Neural progenitor cell (in vitro differentiated cells): ENCODE results near the gene ANKRD11. TPM values are rescaled to one million over a fixed set of nuclear protein-coding genes. Genes with fewer than 3 reads are reported as not detected.
"Not testable (repeated sequence)": the region's sequence is repeated elsewhere in the genome, so short reads cannot be mapped to it uniquely, and the experiment has no call there.

ENCODE experiments used
- DNase-seq: peaks from one replicate; pipeline ENCODE4 v3.0.0-alpha.2; 2016; ENCODE audit warnings: low spot score
- H2AFZ ChIP-seq: fragments of 200-600 bp; sonication (generic); replicated peaks from 2 replicates; pipeline ENCODE4 v1.6.1; 2016; ENCODE audit warnings: antibody characterized with exemption
- H3F3A ChIP-seq: fragments of 200-600 bp; sonication (generic); 2 replicates; pipeline ENCODE4 v1.6.1; 2016; ENCODE audit warnings: antibody characterized with exemption, low read depth
- H3K27ac ChIP-seq: fragments of 200-600 bp; sonication (generic); 2 replicates; pipeline ENCODE4 v1.5.1; 2016; ENCODE audit warnings: mild to moderate bottlenecking
- H3K27me3 ChIP-seq: fragments of 200-600 bp; sonication (generic); 2 replicates; pipeline ENCODE4 v1.6.1; 2016; ENCODE audit warnings: mild to moderate bottlenecking, moderate library complexity
- H3K36me3 ChIP-seq: fragments of 200-600 bp; sonication (generic); 2 replicates; pipeline ENCODE4 v1.5.1; 2016
- H3K4me1 ChIP-seq: fragments of 200-600 bp; sonication (generic); 2 replicates; pipeline ENCODE4 v1.6.1; 2016; ENCODE audit warnings: mixed run types
- H3K4me2 ChIP-seq: fragments of 200-600 bp; sonication (generic); 2 replicates; pipeline ENCODE4 v1.6.1; 2016
- H3K4me3 ChIP-seq: fragments of 200-600 bp; sonication (generic); 2 replicates; pipeline ENCODE4 v1.5.1; 2016
- H3K79me2 ChIP-seq: fragments of 200-600 bp; sonication (generic); 2 replicates; pipeline ENCODE4 v1.6.1; 2016; ENCODE audit warnings: low read depth
- H3K9ac ChIP-seq: fragments of 200-600 bp; sonication (generic); 2 replicates; pipeline ENCODE4 v1.6.1; 2016
- H3K9me3 ChIP-seq: fragments of 200-600 bp; sonication (generic); 2 replicates; pipeline ENCODE4 v1.5.1; 2016; ENCODE audit warnings: low read depth
- H4K20me1 ChIP-seq: fragments of 200-600 bp; sonication (generic); 2 replicates; pipeline ENCODE4 v1.6.1; 2016; ENCODE audit warnings: low read depth
- H3K27ac Mint-ChIP-seq: 3 replicates; pipeline ENCODE4 v1.8.0; 2021; ENCODE audit warnings: mixed read lengths
- H3K27me3 Mint-ChIP-seq: 2 replicates; pipeline ENCODE4 v1.8.0; 2022; ENCODE audit warnings: low read depth, mild to moderate bottlenecking, inconsistent platforms, moderate library complexity, mixed read lengths; ENCODE audit not compliant: insufficient read depth
- H3K36me3 Mint-ChIP-seq: 3 replicates; pipeline ENCODE4 v1.8.0; 2021; ENCODE audit warnings: mixed read lengths
- H3K4me1 Mint-ChIP-seq: 3 replicates; pipeline ENCODE4 v1.8.0; 2021; ENCODE audit warnings: mixed read lengths
- H3K4me3 Mint-ChIP-seq: 3 replicates; pipeline ENCODE4 v1.8.0; 2021; ENCODE audit warnings: mild to moderate bottlenecking, moderate library complexity, mixed read lengths
- H3K9me3 Mint-ChIP-seq: 3 replicates; pipeline ENCODE4 v1.8.0; 2020; ENCODE audit warnings: mixed read lengths
- CTCF ChIP-seq: fragments of 200-600 bp; sonication (generic); IDR thresholded peaks from 2 replicates; pipeline ENCODE4 v1.5.1; 2017; ENCODE audit warnings: antibody characterized with exemption, mild to moderate bottlenecking
- EZH2 ChIP-seq: fragments of 200-600 bp; sonication (generic); IDR thresholded peaks from 2 replicates; pipeline ENCODE4 v1.6.1; 2017; ENCODE audit warnings: antibody characterized with exemption, mild to moderate bottlenecking, moderate library complexity
- EZH2phosphoT487 ChIP-seq: fragments of 200-600 bp; sonication (generic); IDR thresholded peaks from 2 replicates; pipeline ENCODE4 v1.6.1; 2017; ENCODE audit warnings: antibody characterized with exemption
- total RNA-seq: library from RNA; depleted of rRNA; stranded (reverse); fragments of >200 nt; gene quantifications from 2 replicates; pipeline ENCODE4 v1.2.3, GENCODE V29; 2015; ENCODE audit warnings: low replicate concordance

Gene ANKRD11
- total RNA-seq, 1 donor from 2014 or later, result 47.3 TPM

- Histone ChIP-seq H2AFZ (no peak overlapping the region), H3K36me3 (no peaks in the 10 kb centered on the region), H3K79me2 (peaks cover 100% of the 10 kb centered on the region), H3K27me3 (no peaks in the 10 kb centered on the region), H3K4me3 (no peak overlapping the region), H3K9ac (no peak overlapping the region), H3K27ac (no peak overlapping the region), H3K9me3 (no peaks in the 10 kb centered on the region), H3K4me2 (no peak overlapping the region), H4K20me1 (peaks cover 100% of the 10 kb centered on the region), H3K4me1 (peaks cover 8% of the 10 kb centered on the region), H3F3A (no peaks in the 10 kb centered on the region)
- DNase-seq, result no peak
- Mint-ChIP-seq H3K36me3 (peaks cover 28% of the 10 kb centered on the region), H3K27ac (no peak overlapping the region), H3K4me1 (peaks cover 45% of the 10 kb centered on the region), H3K9me3 (no peaks in the 10 kb centered on the region), H3K27me3 (peaks cover 9% of the 10 kb centered on the region), H3K4me3 (no peak overlapping the region)
- TF ChIP-seq CTCF (no peak), EZH2phosphoT487 (no peak), EZH2 (no peak)
Measured at GRCh38 chr16:89437991-89438390, 52.4 kb downstream of the ANKRD11 start.

GRCh38 chr16:89437251-89437987 lies 52.9 kb downstream of the ANKRD11 start:
- H3K79me2 ChIP-seq, result peaks cover 100% of the 10 kb centered on the region
- H3F3A ChIP-seq, result no peaks in the 10 kb centered on the region
- H3K9ac ChIP-seq, result no peak overlapping the region
- Mint-ChIP-seq H3K4me3 (no peak overlapping the region), H3K36me3 (peaks cover 28% of the 10 kb centered on the region), H3K9me3 (no peaks in the 10 kb centered on the region), H3K4me1 (peaks cover 39% of the 10 kb centered on the region), H3K27me3 (peaks cover 5% of the 10 kb centered on the region), H3K27ac (peak overlapping the region; percentile 6)
- no peaks in the 10 kb centered on the region for H3K27me3 ChIP-seq
- H3K4me2 ChIP-seq, result no peak overlapping the region
- H2AFZ ChIP-seq, result no peak overlapping the region
- H3K36me3 ChIP-seq, result no peaks in the 10 kb centered on the region
- DNase-seq, result no peak
- peaks cover 100% of the 10 kb centered on the region for H4K20me1 ChIP-seq
- H3K4me1 ChIP-seq, result peaks cover 2% of the 10 kb centered on the region
- TF ChIP-seq CTCF (no peak), EZH2 (no peak), EZH2phosphoT487 (no peak)
- H3K9me3 ChIP-seq, result no peaks in the 10 kb centered on the region
- H3K27ac ChIP-seq, result no peak overlapping the region
- no peak overlapping the region for H3K4me3 ChIP-seq

- Mint-ChIP-seq H3K36me3 (peaks cover 24% of the 10 kb centered on the region), H3K4me1 (peaks cover 32% of the 10 kb centered on the region), H3K27ac (no peak overlapping the region), H3K4me3 (no peak overlapping the region), H3K9me3 (no peaks in the 10 kb centered on the region), H3K27me3 (peaks cover 2% of the 10 kb centered on the region)
- no peak overlapping the region for H3K9ac ChIP-seq
- TF ChIP-seq CTCF, result no peak
- no peak for TF ChIP-seq EZH2
- TF ChIP-seq EZH2phosphoT487, result no peak
- no peaks in the 10 kb centered on the region for H3K9me3 ChIP-seq
- DNase-seq, result no peak
- H3F3A ChIP-seq, result no peaks in the 10 kb centered on the region
- H3K4me1 ChIP-seq, result no peaks in the 10 kb centered on the region
- H3K27ac ChIP-seq, result no peak overlapping the region
- peaks cover 100% of the 10 kb centered on the region for H4K20me1 ChIP-seq
- no peak overlapping the region for H3K4me3 ChIP-seq
- H2AFZ ChIP-seq, result no peak overlapping the region
- H3K36me3 ChIP-seq, result no peaks in the 10 kb centered on the region
- H3K4me2 ChIP-seq, result no peak overlapping the region
- H3K27me3 ChIP-seq, result no peaks in the 10 kb centered on the region
- peaks cover 100% of the 10 kb centered on the region for H3K79me2 ChIP-seq
Measured at GRCh38 chr16:89436366-89436765, 54.0 kb downstream of the ANKRD11 start.

GRCh38 chr16:89435059-89435458 lies 55.3 kb downstream of the ANKRD11 start:
- not testable (repeated sequence) for H3K9me3 ChIP-seq, H3K27me3 ChIP-seq, H3K27me3 Mint-ChIP-seq, H3K9ac ChIP-seq, H3K27ac ChIP-seq, DNase-seq, H3K4me2 ChIP-seq, H3K9me3 Mint-ChIP-seq, H2AFZ ChIP-seq, H3K4me3 Mint-ChIP-seq, H3K4me3 ChIP-seq, H3K4me1 ChIP-seq, H3F3A ChIP-seq, H3K36me3 ChIP-seq, H3K27ac Mint-ChIP-seq
- Histone ChIP-seq H4K20me1 (peaks cover 95% of the 10 kb centered on the region), H3K79me2 (peaks cover 100% of the 10 kb centered on the region)
- Mint-ChIP-seq H3K36me3 (peaks cover 23% of the 10 kb centered on the region), H3K4me1 (peaks cover 22% of the 10 kb centered on the region)
